Nephron (organoid): ENCODE results near the gene OTOP1.
"Not testable (repeated sequence)": the region's sequence is repeated elsewhere in the genome, so short reads cannot be mapped to it uniquely, and the experiment has no call there.

ENCODE experiments used
- H3K27ac Mint-ChIP-seq, 3 experiments: 2 replicates each; pipeline ENCODE4 v1.8.0; 2020; ENCODE audit warnings: mixed read lengths in 3 of 3, mild to moderate bottlenecking in 2 of 3, moderate library complexity in 1 of 3
- H3K27me3 Mint-ChIP-seq: 2 replicates; pipeline ENCODE4 v1.8.0; 2021; ENCODE audit warnings: low read depth, mild to moderate bottlenecking, moderate library complexity, mixed read lengths
- H3K36me3 Mint-ChIP-seq: 2 replicates; pipeline ENCODE4 v1.8.0; 2020; ENCODE audit warnings: low read depth, mixed read lengths
- H3K4me1 Mint-ChIP-seq: 2 replicates; pipeline ENCODE4 v1.8.0; 2020; ENCODE audit warnings: mixed read lengths
- H3K4me3 Mint-ChIP-seq, 3 experiments: 2 replicates each; pipeline ENCODE4 v1.8.0; 2020; ENCODE audit warnings: mild to moderate bottlenecking in 3 of 3, mixed read lengths in 3 of 3, moderate library complexity in 2 of 3
- H3K9me3 Mint-ChIP-seq: 2 replicates; pipeline ENCODE4 v1.8.0; 2020; ENCODE audit warnings: mixed read lengths
- TF ChIP-seq, protein P1 (sequence below), 3 experiments: fragments of 200-600 bp; sonication (generic); IDR thresholded peaks; one replicate each; pipeline ENCODE4 v1.5.0; 2021; ENCODE audit warnings: antibody characterized with exemption in 3 of 3; ENCODE audit not compliant: unreplicated experiment in 3 of 3

Gene OTOP1

DNA sequence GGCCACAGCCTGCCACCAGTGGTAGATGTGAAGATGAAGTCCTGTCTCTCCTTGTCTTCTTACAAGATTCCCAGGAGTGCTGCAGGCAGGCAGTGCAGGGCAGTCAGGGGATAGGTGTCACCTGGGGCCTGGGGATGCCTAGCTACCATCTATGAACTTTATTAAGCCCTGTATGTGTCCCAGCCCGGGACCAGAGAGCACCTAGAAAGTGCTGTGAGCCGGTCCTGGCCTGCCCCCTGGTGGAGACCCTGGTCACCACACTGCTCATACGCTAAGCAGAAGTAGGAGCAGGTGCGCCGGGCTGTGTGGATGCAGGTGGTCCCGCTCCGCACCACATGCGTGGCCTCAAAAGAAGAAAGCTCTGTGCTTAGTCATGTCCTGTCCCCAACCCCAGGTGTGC is 81.1 kb downstream of the OTOP1 start:
- H3K9me3 Mint-ChIP-seq, H3K4me3 Mint-ChIP-seq, H3K4me1 Mint-ChIP-seq, H3K27ac Mint-ChIP-seq, H3K36me3 Mint-ChIP-seq: not testable (repeated sequence)
- H3K27me3 Mint-ChIP-seq: peaks cover 45% of the 10 kb centered on the region
- TF ChIP-seq, protein P1, sequence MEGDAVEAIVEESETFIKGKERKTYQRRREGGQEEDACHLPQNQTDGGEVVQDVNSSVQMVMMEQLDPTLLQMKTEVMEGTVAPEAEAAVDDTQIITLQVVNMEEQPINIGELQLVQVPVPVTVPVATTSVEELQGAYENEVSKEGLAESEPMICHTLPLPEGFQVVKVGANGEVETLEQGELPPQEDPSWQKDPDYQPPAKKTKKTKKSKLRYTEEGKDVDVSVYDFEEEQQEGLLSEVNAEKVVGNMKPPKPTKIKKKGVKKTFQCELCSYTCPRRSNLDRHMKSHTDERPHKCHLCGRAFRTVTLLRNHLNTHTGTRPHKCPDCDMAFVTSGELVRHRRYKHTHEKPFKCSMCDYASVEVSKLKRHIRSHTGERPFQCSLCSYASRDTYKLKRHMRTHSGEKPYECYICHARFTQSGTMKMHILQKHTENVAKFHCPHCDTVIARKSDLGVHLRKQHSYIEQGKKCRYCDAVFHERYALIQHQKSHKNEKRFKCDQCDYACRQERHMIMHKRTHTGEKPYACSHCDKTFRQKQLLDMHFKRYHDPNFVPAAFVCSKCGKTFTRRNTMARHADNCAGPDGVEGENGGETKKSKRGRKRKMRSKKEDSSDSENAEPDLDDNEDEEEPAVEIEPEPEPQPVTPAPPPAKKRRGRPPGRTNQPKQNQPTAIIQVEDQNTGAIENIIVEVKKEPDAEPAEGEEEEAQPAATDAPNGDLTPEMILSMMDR (IDR thresholded peaks at IDR 0.05; ENCODE audit: unreplicated experiment in 3 of 3): peak; percentile 33 to 45 (median 42)

DNA sequence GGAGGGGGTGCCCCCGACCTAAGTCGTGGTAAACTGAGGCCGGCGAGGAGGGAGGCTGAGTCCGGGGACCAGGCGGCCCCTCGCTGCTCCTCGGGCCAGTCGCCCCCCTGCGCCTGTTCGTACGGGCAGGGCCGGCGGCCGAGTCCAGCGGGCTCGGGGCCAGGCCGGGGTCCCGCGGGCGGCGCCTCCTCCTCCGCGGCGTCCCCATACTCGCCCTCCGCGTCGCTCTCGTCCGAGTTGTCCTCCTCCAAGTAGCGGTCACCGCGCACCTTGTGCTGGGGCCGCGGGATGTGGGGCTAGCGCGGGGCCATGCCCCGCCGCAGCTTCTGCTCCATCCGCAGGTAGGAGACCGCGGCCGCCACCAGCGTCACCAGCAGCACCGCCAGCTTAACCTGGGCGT is 83.4 kb downstream of the OTOP1 start:
- H3K9me3 Mint-ChIP-seq, H3K4me1 Mint-ChIP-seq, H3K27ac Mint-ChIP-seq, H3K36me3 Mint-ChIP-seq, H3K4me3 Mint-ChIP-seq: not testable (repeated sequence)
- H3K27me3 Mint-ChIP-seq: peaks cover 45% of the 10 kb centered on the region

DNA sequence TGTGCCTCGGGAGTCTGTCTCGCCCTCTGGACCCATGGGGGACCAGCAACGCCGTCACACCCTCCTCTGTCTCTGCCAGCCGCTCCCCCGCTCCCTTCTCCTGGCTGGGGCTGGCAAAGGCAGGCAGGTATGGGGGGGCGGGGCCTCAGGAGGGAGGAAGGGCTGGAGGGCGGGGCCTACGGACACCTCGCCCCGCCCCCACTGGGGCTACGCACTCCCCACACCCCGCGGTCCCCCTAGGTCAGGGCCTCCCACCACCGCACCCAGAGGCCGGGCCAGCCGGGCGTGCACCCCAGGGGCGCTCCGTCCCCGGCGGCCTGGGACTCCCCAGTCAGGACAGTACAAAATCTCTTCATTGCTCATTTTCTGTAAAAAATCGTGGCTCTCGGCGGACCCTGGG is 84.0 kb downstream of the OTOP1 start:
- not testable (repeated sequence) for H3K4me3 Mint-ChIP-seq, H3K9me3 Mint-ChIP-seq, H3K36me3 Mint-ChIP-seq, H3K4me1 Mint-ChIP-seq, H3K27ac Mint-ChIP-seq
- peaks cover 48% of the 10 kb centered on the region for H3K27me3 Mint-ChIP-seq

DNA sequence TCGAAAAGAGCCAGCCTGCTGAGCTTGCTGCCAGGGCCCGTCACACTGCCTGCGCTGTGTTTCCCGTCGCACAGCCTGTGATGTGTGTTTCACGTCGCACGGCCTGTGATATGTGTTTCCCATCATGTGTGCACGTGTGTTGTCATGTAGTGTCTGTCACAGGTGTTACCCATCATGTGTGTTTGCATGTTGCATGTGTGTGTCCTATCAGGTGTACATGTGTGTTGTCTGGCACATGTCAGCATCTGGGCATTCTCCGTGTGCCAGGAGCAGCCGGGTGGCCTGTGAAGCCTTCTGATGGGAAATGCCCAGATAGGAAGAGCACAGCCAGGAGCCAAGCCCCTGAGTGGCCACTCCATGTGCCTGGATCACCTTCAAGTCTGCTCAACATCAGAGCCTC is 85.5 kb downstream of the OTOP1 start:
- H3K4me1 Mint-ChIP-seq: not testable (repeated sequence)

More for the DNA sequence above, 85.5 kb downstream of the OTOP1 start:
- not testable (repeated sequence) for H3K4me3 Mint-ChIP-seq, H3K9me3 Mint-ChIP-seq, H3K36me3 Mint-ChIP-seq, H3K27ac Mint-ChIP-seq
- H3K27me3 Mint-ChIP-seq: peaks cover 55% of the 10 kb centered on the region
